Vagina (tissue), 2 donors: Measurements from ENCODE around the gene PIM1.

Source experiments
- CTCF ChIP-seq, 3 experiments: fragments of 450-650 bp in 2 of 3; fragments of 200-600 bp in 1 of 3; sonication (generic) in 1 of 3; IDR thresholded peaks; one replicate each; pipeline ENCODE4 v1.5.1; 2017 to 2019; ENCODE audit warnings: antibody characterized with exemption in 3 of 3, mild to moderate bottlenecking in 2 of 3, moderate library complexity in 2 of 3
- POLR2A ChIP-seq, 2 donors: fragments of 450-650 bp; IDR thresholded peaks; one replicate each; pipeline ENCODE4 v1.6.1; 2017; ENCODE audit warnings: antibody characterized with exemption in 2 of 2, mild to moderate bottlenecking in 2 of 2, moderate library complexity in 2 of 2
- POLR2AphosphoS5 ChIP-seq, 2 donors: sonication (generic); formaldehyde crosslinking; IDR thresholded peaks; one replicate each; pipeline ENCODE4 v1.9.0; 2017; ENCODE audit warnings: antibody characterized with exemption in 2 of 2, mild to moderate bottlenecking in 2 of 2, low read depth in 1 of 2; ENCODE audit not compliant: insufficient read depth in 1 of 2

- TF ChIP-seq CTCF (IDR thresholded peaks at IDR 0.05) (no peak), POLR2AphosphoS5 (IDR thresholded peaks at IDR 0.05; ENCODE audit: insufficient read depth in 1 of 2, low read depth in 1 of 2) (no peak), POLR2A (IDR thresholded peaks at IDR 0.05) (no peak)
Measured at GRCh38 chr6:37150314-37150713, 19.6 kb upstream of the PIM1 start.
